Measurements from ENCODE around the gene HES7. TPM values are rescaled to one million over a fixed set of nuclear protein-coding genes. Genes with fewer than 3 reads are reported as not detected.
A peak's percentile ranks its signal among the peaks of the same experiment; 100 is the strongest.
"Not testable (repeated sequence)": the region's sequence is repeated elsewhere in the genome, so short reads cannot be mapped to it uniquely, and the experiment has no call there.

Gene HES7
- total and polyA plus RNA-seq, 2 donors from 2014 or later = 0.25 TPM; not detected in 1

GRCh38 chr17:8080208-8080798 is 43.6 kb downstream of the HES7 start:
- TF ChIP-seq, protein P1, sequence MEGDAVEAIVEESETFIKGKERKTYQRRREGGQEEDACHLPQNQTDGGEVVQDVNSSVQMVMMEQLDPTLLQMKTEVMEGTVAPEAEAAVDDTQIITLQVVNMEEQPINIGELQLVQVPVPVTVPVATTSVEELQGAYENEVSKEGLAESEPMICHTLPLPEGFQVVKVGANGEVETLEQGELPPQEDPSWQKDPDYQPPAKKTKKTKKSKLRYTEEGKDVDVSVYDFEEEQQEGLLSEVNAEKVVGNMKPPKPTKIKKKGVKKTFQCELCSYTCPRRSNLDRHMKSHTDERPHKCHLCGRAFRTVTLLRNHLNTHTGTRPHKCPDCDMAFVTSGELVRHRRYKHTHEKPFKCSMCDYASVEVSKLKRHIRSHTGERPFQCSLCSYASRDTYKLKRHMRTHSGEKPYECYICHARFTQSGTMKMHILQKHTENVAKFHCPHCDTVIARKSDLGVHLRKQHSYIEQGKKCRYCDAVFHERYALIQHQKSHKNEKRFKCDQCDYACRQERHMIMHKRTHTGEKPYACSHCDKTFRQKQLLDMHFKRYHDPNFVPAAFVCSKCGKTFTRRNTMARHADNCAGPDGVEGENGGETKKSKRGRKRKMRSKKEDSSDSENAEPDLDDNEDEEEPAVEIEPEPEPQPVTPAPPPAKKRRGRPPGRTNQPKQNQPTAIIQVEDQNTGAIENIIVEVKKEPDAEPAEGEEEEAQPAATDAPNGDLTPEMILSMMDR (IDR thresholded peaks at IDR 0.05; ENCODE audit: borderline replicate concordance, extremely low read depth, insufficient read depth) = no peak

GRCh38 chr17:8079291-8080207 is 44.4 kb downstream of the HES7 start:
- H3K27me3 ChIP-seq (ENCODE audit: control insufficient read depth, insufficient read depth, low read length) = peaks cover 14% of the 10 kb centered on the region
- no peak overlapping the region for H3K27ac ChIP-seq (ENCODE audit: low read depth in 2 of 2, low read length in 2 of 2)
- DNase-seq (peak; percentile 80 to 88 (median 87)), FAIRE-seq (no peak)
- TF ChIP-seq, protein P1 (IDR thresholded peaks at IDR 0.05; ENCODE audit: borderline replicate concordance, extremely low read depth, insufficient read depth) = peak; percentile 72
- H3K4me3 ChIP-seq (ENCODE audit: low read length in 3 of 3) = peak overlapping the region; percentile 23 to 61 (median 26)
- H3K9ac ChIP-seq (ENCODE audit: low read length in 3 of 3) = peak overlapping the region in 1 of 3 donors; percentile 55
- H3K4me1 ChIP-seq (ENCODE audit: control insufficient read depth in 2 of 3, insufficient read depth in 2 of 3, low read depth in 1 of 3, low read length in 3 of 3) = peaks cover 0 to 7% (median 0%) of the 10 kb centered on the region in 3 donors
- no peaks in the 10 kb centered on the region for H3K9me3 ChIP-seq (ENCODE audit: control insufficient read depth in 2 of 3, insufficient read depth in 1 of 3, low read length in 3 of 3)
- H3K36me3 ChIP-seq (ENCODE audit: control insufficient read depth in 2 of 3, insufficient read depth in 3 of 3, low read length in 3 of 3) = no peaks in the 10 kb centered on the region
- intact Hi-C loops (cut with DNase I) = no loop called here

More at GRCh38 chr17:8080208-8080798, 43.6 kb downstream of the HES7 start:
- Histone ChIP-seq H3K27ac (ENCODE audit: low read depth in 2 of 2, low read length in 2 of 2) (no peak overlapping the region), H3K4me1 (ENCODE audit: control insufficient read depth in 2 of 3, insufficient read depth in 2 of 3, low read depth in 1 of 3, low read length in 3 of 3) (peaks cover 0 to 7% (median 0%) of the 10 kb centered on the region in 3 donors), H3K9ac (ENCODE audit: low read length in 3 of 3) (peak overlapping the region in 1 of 3 donors; percentile 55), H3K9me3 (ENCODE audit: control insufficient read depth in 2 of 3, insufficient read depth in 1 of 3, low read length in 3 of 3) (no peaks in the 10 kb centered on the region), H3K36me3 (ENCODE audit: control insufficient read depth in 2 of 3, insufficient read depth in 3 of 3, low read length in 3 of 3) (no peaks in the 10 kb centered on the region), H3K4me3 (ENCODE audit: low read length in 3 of 3) (peak overlapping the region in 1 of 3 donors; percentile 61), H3K27me3 (ENCODE audit: control insufficient read depth, insufficient read depth, low read length) (peaks cover 11% of the 10 kb centered on the region)
- FAIRE-seq (no peak), DNase-seq (no peak)
- intact Hi-C loops (cut with DNase I) = no loop called here

- FAIRE-seq; H3K9me3 ChIP-seq (ENCODE audit: control insufficient read depth in 2 of 3, insufficient read depth in 1 of 3, low read length in 3 of 3): not testable (repeated sequence)
Observed at GRCh38 chr17:8077939-8078338, 46.0 kb downstream of the HES7 start.

More at GRCh38 chr17:8077939-8078338, 46.0 kb downstream of the HES7 start:
- intact Hi-C loops (cut with DNase I); H3K9ac ChIP-seq (ENCODE audit: low read length in 3 of 3); DNase-seq; H3K36me3 ChIP-seq (ENCODE audit: control insufficient read depth in 2 of 3, insufficient read depth in 3 of 3, low read length in 3 of 3); H3K27ac ChIP-seq (ENCODE audit: low read depth in 2 of 2, low read length in 2 of 2); H3K4me3 ChIP-seq (ENCODE audit: low read length in 3 of 3): not testable (repeated sequence)
- H3K27me3 ChIP-seq (ENCODE audit: control insufficient read depth, insufficient read depth, low read length) = peaks cover 29% of the 10 kb centered on the region
- H3K4me1 ChIP-seq (ENCODE audit: control insufficient read depth in 2 of 3, insufficient read depth in 2 of 3, low read depth in 1 of 3, low read length in 3 of 3) = peaks cover 0 to 16% (median 0%) of the 10 kb centered on the region in 3 donors

Measured in kidney (tissue), 14 donors.